Testis (tissue), 2 donors: Measurements from ENCODE around the gene CARMIL1.

Source experiments
- CTCF ChIP-seq, 3 experiments: fragments of 450-650 bp in 2 of 3; fragments of 200-600 bp in 1 of 3; sonication (generic) in 1 of 3; IDR thresholded peaks; one replicate each; pipeline ENCODE4 v1.5.1; 2016 to 2019; ENCODE audit warnings: antibody characterized with exemption in 3 of 3, mild to moderate bottlenecking in 2 of 3, moderate library complexity in 1 of 3
- POLR2A ChIP-seq: fragments of 450-650 bp; IDR thresholded peaks from one replicate; pipeline ENCODE4 v1.6.1; 2017; ENCODE audit warnings: antibody characterized with exemption, mild to moderate bottlenecking, moderate library complexity

- no peak for TF ChIP-seq CTCF (IDR thresholded peaks at IDR 0.05)
- no peak for TF ChIP-seq POLR2A
Measured at GRCh38 chr6:25450469-25451198, 171.5 kb downstream of the CARMIL1 start.
